ENCODE data around the gene MATN3. TPM values are rescaled to one million over a fixed set of nuclear protein-coding genes. Genes with fewer than 3 reads are reported as not detected.

MATN3 gene
- total RNA-seq, 1 experiment from 2014 or later: 3.5 TPM

DNA sequence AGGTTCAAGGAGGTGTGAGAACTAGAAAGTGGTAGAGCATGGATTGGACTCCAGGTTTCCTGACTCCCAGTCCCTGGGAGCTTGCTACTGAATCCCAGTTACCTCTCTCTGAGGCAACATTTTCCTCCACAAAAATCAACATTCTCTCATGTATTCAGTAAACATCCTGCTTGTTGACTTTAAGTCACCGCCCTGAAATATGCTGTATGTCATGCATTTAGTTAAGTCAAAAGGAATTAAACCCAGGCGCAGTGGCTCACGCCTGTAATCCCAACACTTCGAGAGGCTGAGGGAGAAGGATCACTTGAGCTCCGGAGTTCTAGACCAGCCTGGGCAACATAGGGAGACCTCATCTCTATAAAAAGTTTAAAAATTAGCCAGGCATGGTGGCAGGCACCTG lies 3.8 kb downstream of the MATN3 start:
- TF ChIP-seq, protein P1, sequence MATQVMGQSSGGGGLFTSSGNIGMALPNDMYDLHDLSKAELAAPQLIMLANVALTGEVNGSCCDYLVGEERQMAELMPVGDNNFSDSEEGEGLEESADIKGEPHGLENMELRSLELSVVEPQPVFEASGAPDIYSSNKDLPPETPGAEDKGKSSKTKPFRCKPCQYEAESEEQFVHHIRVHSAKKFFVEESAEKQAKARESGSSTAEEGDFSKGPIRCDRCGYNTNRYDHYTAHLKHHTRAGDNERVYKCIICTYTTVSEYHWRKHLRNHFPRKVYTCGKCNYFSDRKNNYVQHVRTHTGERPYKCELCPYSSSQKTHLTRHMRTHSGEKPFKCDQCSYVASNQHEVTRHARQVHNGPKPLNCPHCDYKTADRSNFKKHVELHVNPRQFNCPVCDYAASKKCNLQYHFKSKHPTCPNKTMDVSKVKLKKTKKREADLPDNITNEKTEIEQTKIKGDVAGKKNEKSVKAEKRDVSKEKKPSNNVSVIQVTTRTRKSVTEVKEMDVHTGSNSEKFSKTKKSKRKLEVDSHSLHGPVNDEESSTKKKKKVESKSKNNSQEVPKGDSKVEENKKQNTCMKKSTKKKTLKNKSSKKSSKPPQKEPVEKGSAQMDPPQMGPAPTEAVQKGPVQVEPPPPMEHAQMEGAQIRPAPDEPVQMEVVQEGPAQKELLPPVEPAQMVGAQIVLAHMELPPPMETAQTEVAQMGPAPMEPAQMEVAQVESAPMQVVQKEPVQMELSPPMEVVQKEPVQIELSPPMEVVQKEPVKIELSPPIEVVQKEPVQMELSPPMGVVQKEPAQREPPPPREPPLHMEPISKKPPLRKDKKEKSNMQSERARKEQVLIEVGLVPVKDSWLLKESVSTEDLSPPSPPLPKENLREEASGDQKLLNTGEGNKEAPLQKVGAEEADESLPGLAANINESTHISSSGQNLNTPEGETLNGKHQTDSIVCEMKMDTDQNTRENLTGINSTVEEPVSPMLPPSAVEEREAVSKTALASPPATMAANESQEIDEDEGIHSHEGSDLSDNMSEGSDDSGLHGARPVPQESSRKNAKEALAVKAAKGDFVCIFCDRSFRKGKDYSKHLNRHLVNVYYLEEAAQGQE (IDR thresholded peaks at IDR 0.05; ENCODE audit: insufficient read depth in 1 of 2, low read depth in 2 of 2, low read length in 1 of 2): no peak
- TF ChIP-seq, protein P2, sequence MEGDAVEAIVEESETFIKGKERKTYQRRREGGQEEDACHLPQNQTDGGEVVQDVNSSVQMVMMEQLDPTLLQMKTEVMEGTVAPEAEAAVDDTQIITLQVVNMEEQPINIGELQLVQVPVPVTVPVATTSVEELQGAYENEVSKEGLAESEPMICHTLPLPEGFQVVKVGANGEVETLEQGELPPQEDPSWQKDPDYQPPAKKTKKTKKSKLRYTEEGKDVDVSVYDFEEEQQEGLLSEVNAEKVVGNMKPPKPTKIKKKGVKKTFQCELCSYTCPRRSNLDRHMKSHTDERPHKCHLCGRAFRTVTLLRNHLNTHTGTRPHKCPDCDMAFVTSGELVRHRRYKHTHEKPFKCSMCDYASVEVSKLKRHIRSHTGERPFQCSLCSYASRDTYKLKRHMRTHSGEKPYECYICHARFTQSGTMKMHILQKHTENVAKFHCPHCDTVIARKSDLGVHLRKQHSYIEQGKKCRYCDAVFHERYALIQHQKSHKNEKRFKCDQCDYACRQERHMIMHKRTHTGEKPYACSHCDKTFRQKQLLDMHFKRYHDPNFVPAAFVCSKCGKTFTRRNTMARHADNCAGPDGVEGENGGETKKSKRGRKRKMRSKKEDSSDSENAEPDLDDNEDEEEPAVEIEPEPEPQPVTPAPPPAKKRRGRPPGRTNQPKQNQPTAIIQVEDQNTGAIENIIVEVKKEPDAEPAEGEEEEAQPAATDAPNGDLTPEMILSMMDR (IDR thresholded peaks at IDR 0.05): no peak
- TF ChIP-seq TCF7L2 (IDR thresholded peaks at IDR 0.05; ENCODE audit: low read depth, low read length) (no peak), SIN3A (IDR thresholded peaks at IDR 0.05; ENCODE audit: borderline replicate concordance, insufficient read depth, low read depth, low read length) (no peak), POLR2AphosphoS5 (IDR thresholded peaks at IDR 0.05; ENCODE audit: low read depth, low read length) (no peak)
- no TSS peak for BruUV-seq (replicated peaks)
- in situ Hi-C loops (cut with HindIII; ENCODE audit: low pct_unique_long_range_greater_than_20kb, low sequenced_read_pairs): no loop called here
- intact Hi-C loops (cut with micrococcal nuclease; ENCODE audit: unreplicated experiment): no loop called here
- ChIA-PET POLR2A (interaction anchor here (0.6 to 0.7 kb wide), 2 partner anchors 1210 to 1503 kb away, joined by 3 to 4 read pairs; no protein-coding TSS in a partner anchor), CTCF (no interaction called here)
- no peaks in the 10 kb centered on the region for H3K36me3 ChIP-seq (ENCODE audit: control insufficient read depth, insufficient read depth, low read length)
- H3K9me3 ChIP-seq (ENCODE audit: control insufficient read depth, insufficient read depth, low read depth, low read length): no peaks in the 10 kb centered on the region
- H3K4me3 ChIP-seq (ENCODE audit: low read depth in 2 of 2, low read length in 2 of 2): no peak overlapping the region
- no peak for ATAC-seq
- no peaks in the 10 kb centered on the region for H3K27me3 ChIP-seq (ENCODE audit: control insufficient read depth, insufficient read depth, low read length)
- no peak overlapping the region for H3K27ac ChIP-seq (ENCODE audit: low read length)
- no peaks in the 10 kb centered on the region for H3K4me1 ChIP-seq (ENCODE audit: control insufficient read depth, insufficient read depth, low read length)
- DNase-seq (ENCODE audit: low read depth, low spot score): peak; percentile 82

DNA sequence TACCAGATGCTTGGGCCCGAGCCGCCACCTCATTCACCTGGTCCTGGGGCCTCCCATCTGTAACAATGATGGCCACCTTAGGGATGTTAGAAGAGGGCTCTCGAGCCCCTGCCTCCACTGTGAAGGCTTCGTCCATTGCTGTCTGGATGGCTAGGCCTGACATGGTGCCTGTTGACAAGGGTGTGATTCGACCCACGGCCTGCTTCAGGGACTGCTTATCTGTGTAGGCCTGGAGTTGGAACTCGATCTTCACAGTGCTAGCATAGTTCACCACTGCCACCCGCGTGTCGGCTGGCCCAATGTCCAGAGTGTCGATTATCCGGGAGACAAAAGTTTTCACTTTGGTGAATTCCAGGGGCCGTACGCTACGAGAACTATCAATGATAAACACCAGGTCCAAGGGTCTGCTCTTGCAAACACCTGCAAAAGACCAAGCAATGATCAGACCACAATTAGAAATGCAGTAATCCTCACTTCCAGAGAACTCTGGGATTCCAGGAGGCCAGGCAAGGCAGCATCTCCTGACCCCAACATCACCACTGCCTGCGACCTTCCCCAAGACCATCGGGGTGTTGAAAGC lies 6.5 kb downstream of the MATN3 start:
- CTCF ChIA-PET: no interaction called here
- Histone ChIP-seq H3K4me1 (ENCODE audit: control insufficient read depth, insufficient read depth, low read length) (no peaks in the 10 kb centered on the region), H3K27me3 (ENCODE audit: control insufficient read depth, insufficient read depth, low read length) (no peaks in the 10 kb centered on the region), H3K4me3 (ENCODE audit: low read depth in 2 of 2, low read length in 2 of 2) (no peak overlapping the region), H3K36me3 (ENCODE audit: control insufficient read depth, insufficient read depth, low read length) (no peaks in the 10 kb centered on the region), H3K27ac (ENCODE audit: low read length) (no peak overlapping the region), H3K9me3 (ENCODE audit: control insufficient read depth, insufficient read depth, low read depth, low read length) (no peaks in the 10 kb centered on the region)
- DNase-seq (ENCODE audit: low read depth, low spot score): no peak
- in situ Hi-C loops (cut with HindIII; ENCODE audit: low pct_unique_long_range_greater_than_20kb, low sequenced_read_pairs) (no loop called here), intact Hi-C loops (cut with micrococcal nuclease; ENCODE audit: unreplicated experiment) (no loop called here)
- TF ChIP-seq TCF7L2 (IDR thresholded peaks at IDR 0.05; ENCODE audit: low read depth, low read length): no peak
- TF ChIP-seq, protein P1 (IDR thresholded peaks at IDR 0.05; ENCODE audit: insufficient read depth in 1 of 2, low read depth in 2 of 2, low read length in 1 of 2): no peak
- TF ChIP-seq, protein P2 (IDR thresholded peaks at IDR 0.05): no peak
- no peak for TF ChIP-seq SIN3A (IDR thresholded peaks at IDR 0.05; ENCODE audit: borderline replicate concordance, insufficient read depth, low read depth, low read length)
- no peak for TF ChIP-seq POLR2AphosphoS5 (IDR thresholded peaks at IDR 0.05; ENCODE audit: low read depth, low read length)
- POLR2A ChIA-PET: interaction anchor here (0.6 kb wide), 1 partner anchor 9 kb away, joined by 3 read pairs; no protein-coding TSS in a partner anchor
- no TSS peak for BruUV-seq (replicated peaks)
- no peak for ATAC-seq

Data from Panc1 (cell line).